HG02759 (cell line): ENCODE data around the gene NR1H2.
A peak's percentile ranks its signal among the peaks of the same experiment; 100 is the strongest.
"Not testable (repeated sequence)": the region's sequence is repeated elsewhere in the genome, so short reads cannot be mapped to it uniquely, and the experiment has no call there.

Source experiments
- ATAC-seq: cut with Tn5 transposase; IDR thresholded peaks from one replicate; pipeline ENCODE4 v1.9.1; 2021; ENCODE audit warnings: mild to moderate bottlenecking, moderate library complexity; ENCODE audit not compliant: unreplicated experiment

Gene NR1H2

GRCh38 chr19:50377517-50377916 is 1.3 kb downstream of the NR1H2 start:
- no peak for ATAC-seq

GRCh38 chr19:50378169-50378862 is 2.1 kb downstream of the NR1H2 start:
- no peak for ATAC-seq

DNA sequence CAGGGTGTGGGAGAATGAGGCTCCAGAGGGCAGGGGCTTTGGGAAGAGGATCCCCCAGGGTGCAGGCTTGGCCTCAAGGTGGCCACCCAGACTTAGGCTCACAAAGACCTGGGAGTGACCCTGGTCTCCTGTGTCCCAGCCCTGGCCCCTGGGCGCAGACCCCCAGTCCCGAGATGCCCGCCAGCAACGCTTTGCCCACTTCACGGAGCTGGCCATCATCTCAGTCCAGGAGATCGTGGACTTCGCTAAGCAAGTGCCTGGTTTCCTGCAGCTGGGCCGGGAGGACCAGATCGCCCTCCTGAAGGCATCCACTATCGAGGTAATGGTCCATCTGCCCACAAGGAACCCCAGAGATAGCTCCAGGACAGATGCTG is 2.6 kb downstream of the NR1H2 start:
- no peak for ATAC-seq

- no peak for ATAC-seq
These were observed 3.3 kb downstream of the NR1H2 start for GRCh38 chr19:50379602-50380001.

DNA sequence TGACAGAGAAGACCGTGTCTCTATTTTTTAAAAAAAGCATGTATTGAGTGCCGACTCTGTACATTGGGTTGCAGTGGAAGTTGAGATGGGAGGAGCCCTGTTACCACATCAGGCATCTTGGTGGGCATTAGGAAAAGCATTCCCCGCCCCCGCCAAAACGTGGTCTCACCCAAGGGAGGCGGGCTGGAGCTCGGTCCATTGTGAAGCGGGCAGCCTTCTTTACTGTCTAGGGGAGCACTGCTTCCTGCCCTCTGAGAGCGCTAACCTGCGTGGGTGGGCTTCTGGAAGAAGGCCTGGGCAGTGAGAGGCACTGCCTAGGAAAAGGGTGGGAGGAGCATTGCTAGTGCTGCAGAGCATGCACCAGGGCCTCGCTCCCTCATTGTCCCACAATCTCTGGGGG is 3.9 kb downstream of the NR1H2 start:
- ATAC-seq, result no peak

DNA sequence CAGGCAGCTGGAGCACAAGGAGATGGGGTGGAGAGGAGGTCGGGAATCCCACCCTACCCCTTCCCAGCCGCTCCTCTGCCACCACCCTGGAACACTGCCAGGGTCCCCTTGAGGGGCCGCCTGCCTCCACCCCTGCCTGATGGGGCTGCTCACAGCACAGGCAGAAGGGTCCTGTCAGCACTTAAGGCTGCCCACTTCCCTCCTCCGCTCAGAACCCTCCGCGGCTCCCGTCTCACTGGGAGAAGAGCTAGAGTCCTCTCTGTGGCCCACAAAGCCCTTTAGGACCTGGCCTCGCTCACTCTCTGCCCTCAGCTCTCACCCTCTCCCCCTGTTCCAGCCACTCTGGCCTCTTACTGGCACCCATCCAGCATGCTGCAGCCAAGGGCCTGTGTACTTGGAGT is 4.5 kb downstream of the NR1H2 start:
- ATAC-seq, result no peak

- ATAC-seq, result no peak
These were observed 5.8 kb downstream of the NR1H2 start for GRCh38 chr19:50381881-50382729.

DNA sequence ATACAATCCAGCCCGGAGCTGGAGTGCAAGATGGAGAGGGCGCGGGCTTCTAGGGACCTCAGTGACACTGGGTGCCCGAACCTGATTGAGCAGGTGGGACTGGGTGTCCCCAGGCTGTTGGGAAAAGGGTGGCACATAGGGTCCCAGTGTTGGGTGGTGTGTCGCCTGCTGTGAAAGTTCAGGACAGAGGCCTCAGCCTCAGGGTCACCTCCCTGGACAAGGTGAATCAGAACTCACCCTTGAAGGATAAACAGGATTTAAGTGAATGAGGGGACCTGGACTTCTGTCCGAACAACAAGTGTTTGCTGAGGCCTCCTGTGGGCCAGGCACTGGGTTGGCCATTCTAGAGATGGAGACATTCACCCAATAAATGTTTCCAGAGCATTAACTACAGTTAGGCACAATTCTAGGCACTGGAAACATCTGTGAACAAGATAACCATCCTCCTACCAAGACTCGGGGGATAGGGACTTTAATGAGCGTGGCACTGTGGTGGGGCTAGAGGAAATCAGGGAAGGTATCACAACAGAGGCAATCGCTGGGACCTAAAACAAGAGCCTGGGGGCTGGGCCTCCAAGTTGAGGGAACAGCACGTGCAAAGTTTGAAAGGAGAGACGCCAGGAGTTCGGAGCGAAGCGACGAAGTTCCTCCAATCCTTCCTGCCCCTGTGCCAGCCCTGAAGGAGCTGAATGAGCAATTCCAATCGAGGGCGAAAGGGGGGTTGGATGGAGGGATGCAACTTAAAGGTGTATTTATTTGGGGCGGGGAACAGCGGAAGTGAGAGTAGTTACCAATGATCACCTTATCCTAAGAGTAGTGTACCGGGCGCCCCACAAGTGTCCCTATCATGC is 7.0 kb downstream of the NR1H2 start:
- no peak for ATAC-seq

DNA sequence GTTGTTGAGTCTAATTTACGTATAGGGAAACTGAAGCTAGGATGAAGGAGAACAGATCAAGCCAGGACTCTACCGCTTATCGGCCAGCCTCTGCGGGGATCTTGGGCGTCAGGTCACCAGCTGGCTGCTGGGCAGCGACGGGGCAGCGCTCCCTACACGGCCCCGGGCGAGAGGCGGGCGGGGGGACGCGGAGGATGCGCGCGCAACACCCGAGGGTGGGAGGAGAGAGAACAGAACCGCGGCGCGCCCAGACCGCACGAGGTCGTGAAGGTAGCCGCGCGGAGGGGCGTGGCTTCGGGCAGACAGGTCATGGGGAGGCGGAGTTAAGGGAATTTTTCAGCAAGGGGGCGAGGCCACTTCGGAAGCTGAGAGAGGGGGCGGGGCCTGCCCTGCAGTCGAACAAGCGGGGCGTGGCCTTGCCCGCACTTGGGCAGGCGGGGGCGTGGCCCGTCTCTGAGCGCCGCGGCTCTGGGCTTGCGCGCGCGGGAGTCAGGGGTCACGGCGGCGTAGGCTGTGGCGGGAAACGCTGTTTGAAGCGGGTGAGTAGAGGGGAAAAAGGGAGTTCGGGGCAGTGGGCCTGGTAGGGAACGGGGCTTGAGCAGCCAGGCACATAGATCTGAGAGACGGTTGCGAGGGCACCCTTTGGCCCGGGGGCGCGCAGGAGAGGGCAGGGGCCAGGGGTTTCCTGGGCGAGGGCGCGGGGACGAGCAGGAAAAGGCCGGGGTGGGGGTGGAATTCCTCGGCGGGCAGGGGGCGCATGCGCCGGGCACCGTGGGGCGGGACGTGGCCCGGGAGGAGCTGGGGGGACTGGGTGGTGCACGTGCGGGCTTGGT is 7.8 kb downstream of the NR1H2 start, which contains the start of gene POLD1:
POLD1 (plus strand) TSS at position 496 of the 833 bp plus-strand sequence. CDS start 14,505 bp downstream, outside the sequence.
- peak; percentile 89 for ATAC-seq

DNA sequence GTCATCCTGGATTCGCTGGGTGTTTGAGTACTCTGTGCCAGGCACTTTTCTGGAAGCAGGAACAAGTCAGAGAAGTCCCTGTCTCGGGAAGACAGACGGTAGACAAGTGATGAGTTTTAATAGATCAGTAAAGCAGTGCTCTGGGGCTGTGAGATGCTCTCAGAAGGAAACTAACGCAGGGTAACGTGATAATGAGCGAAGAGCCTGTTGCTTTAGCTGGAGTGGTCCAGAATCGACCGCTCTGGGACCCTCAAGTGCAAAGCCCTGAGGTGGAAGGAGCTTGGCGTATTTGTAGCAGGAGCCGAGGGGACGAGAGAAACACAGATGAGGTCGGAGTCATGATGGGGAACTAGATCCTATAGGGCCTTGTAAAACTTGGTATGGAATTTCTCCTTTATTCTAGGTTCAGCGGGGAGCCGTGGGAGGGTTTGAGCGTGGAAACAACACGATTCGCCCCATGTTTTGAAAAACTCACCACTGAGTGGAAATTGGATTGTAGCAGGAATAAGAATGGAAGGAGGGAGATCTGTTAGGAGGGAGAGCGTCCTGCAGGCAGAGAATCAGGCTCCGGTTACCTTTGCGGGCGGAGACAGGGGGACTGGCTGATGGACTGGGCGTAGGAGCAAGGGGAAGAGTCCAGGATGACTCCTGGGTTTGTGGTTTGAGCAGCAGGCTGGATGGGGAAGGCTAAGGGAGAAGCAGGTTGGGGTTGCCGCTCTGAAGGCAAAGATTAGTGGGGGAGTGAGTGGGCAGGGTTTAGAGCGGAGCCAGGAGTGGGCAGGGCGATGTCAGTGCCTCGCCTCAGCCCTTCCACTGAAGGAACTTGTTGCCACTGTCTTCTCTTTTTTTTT is 8.7 kb downstream of the NR1H2 start:
- no peak for ATAC-seq

- no peak for ATAC-seq
These were observed 11.1 kb downstream of the NR1H2 start for GRCh38 chr19:50387176-50387867.

GRCh38 chr19:50387868-50388245 is 11.6 kb downstream of the NR1H2 start:
- ATAC-seq, result no peak

GRCh38 chr19:50390295-50390694 is 14.0 kb downstream of the NR1H2 start:
- not testable (repeated sequence) for ATAC-seq

- ATAC-seq, result not testable (repeated sequence)
These were observed 14.7 kb downstream of the NR1H2 start for GRCh38 chr19:50390952-50391351.

DNA sequence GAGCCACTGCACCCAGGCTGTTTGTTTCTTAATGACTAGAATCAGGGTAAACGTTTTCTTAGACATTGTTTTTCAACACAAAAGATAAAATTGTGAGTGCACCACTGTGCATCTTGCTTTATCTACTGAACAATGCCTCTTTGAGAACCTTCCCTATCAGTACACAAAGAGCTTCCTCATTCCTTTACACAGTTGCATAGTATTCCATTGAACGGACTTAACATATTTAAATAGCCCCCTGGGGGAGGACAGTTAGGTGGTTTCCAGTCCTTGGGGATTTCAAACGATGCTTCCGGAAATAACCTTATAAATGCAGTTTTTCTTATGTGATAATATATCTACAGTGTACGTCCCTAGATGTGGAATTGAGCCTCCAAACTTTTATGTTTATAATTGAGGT is 16.5 kb downstream of the NR1H2 start:
- no peak for ATAC-seq

- no peak for ATAC-seq
These were observed 17.3 kb downstream of the NR1H2 start for GRCh38 chr19:50393589-50393988.

DNA sequence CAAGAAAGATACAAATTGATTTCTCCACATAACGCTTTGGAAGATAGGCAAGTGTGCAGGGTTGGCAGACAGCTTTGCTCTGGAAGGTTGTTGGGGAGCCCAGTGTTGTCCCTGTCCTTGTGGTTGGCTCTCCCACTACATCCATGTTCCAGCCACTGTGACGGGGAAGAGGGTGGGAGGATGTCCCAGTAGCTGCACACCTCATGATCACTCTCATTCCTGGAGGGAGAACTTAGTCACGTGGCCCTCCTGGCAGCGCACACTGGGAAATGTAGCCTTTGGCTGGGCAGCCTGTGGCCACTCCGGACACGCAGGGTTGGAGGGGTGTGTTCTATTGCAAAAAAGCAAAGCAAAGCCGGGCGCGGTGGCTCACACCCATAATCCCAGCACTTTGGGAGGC is 17.8 kb downstream of the NR1H2 start:
- ATAC-seq, result no peak

- ATAC-seq, result no peak
These were observed 22.6 kb downstream of the NR1H2 start for GRCh38 chr19:50398675-50399367.
